Measurements from ENCODE around the gene ECM1. TPM values are rescaled to one million over a fixed set of nuclear protein-coding genes. Genes with fewer than 3 reads are reported as not detected.
A peak's percentile ranks its signal among the peaks of the same experiment; 100 is the strongest.

ECM1 gene
- total RNA-seq, 2 experiments from 2014 or later: 0.74 to 0.81 TPM

DNA sequence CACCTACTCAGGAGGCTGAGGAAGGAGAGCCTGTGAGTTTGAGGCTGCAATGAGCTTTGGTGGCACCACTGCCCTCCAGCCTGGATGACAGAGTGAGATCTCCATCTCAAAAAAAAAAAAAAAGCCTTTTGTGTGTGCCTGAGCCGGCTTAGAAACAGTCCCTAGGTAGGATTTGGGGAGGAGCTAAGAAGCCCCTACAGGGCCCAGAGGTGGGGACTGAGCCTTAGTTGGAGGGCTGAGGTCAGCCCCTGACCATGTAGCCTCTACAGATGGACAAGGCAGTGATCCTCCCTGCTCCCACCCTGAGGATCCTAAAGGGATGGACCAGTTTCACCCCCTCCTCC, 43.8 kb downstream of the ECM1 start:
- Mint-ChIP-seq H3K36me3 (ENCODE audit: low read depth) (no peaks in the 10 kb centered on the region), H3K4me1 (ENCODE audit: low read depth) (peaks cover 29% of the 10 kb centered on the region), H3K27me3 (peaks cover 18% of the 10 kb centered on the region), H3K4me3 (no peak overlapping the region), H3K9me3 (no peaks in the 10 kb centered on the region), H3K27ac (no peak overlapping the region)
- TF ChIP-seq, protein P1, sequence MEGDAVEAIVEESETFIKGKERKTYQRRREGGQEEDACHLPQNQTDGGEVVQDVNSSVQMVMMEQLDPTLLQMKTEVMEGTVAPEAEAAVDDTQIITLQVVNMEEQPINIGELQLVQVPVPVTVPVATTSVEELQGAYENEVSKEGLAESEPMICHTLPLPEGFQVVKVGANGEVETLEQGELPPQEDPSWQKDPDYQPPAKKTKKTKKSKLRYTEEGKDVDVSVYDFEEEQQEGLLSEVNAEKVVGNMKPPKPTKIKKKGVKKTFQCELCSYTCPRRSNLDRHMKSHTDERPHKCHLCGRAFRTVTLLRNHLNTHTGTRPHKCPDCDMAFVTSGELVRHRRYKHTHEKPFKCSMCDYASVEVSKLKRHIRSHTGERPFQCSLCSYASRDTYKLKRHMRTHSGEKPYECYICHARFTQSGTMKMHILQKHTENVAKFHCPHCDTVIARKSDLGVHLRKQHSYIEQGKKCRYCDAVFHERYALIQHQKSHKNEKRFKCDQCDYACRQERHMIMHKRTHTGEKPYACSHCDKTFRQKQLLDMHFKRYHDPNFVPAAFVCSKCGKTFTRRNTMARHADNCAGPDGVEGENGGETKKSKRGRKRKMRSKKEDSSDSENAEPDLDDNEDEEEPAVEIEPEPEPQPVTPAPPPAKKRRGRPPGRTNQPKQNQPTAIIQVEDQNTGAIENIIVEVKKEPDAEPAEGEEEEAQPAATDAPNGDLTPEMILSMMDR (IDR thresholded peaks at IDR 0.05): no peak
- ATAC-seq (no peak), DNase-seq (no peak)
- POLR2A ChIA-PET: interaction anchor here (1.1 to 3.0 kb wide), 5 partner anchors 8 to 66 kb away, joined by 4 to 9 read pairs (median 6); no protein-coding TSS in a partner anchor
- intact Hi-C loops (cut with micrococcal nuclease): no loop called here
- CTCF ChIA-PET: interaction anchor here (1.0 to 4.9 kb wide), 3 partner anchors 10 to 444 kb away, joined by 3 to 45 read pairs (median 5); no protein-coding TSS in a partner anchor

DNA sequence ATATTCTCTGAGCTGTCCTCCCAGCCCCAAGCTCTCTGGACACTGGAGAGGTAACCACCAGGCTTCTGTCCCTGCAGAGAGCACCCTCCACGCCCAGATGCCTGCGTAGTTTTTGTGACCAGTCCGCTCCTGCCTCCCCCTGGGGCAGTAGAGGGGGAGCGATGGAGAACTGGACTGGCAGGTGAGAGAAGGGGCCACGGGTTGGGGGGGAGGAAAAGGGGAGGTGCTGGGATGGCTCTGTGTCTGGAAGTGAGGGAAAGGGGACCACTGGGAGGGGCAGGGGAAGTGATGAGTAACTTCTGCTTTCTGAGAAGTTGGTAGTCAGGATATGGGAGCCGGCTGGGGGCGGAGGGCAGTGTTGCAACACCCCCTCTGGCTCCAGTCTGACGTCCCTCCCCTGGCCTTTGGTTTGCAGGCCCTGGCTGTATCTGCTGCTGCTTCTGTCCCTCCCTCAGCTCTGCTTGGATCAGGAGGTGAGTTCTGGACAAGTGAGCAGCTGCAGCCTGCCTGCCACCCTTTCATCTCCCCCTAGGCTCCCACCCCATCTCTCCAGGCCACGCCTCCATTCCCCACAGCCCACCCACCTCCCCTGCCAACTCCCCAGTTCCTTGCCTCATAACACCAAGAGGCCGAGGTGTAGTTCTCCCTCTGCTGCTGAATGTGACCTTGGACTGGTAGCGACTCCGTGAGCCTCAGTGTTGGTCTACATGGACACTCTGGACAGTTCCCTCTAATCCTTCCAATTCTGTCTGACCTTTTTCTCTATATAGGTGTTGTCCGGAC, 44.4 kb downstream of the ECM1 start:
- H3K4me3 Mint-ChIP-seq: no peak overlapping the region
- POLR2A ChIA-PET: interaction anchor here (0.5 to 3.0 kb wide), 7 partner anchors 7 to 106 kb away, joined by 3 to 9 read pairs (median 4); partner anchors contain the start of gene ENSA
- peaks cover 16% of the 10 kb centered on the region for H3K27me3 Mint-ChIP-seq
- intact Hi-C loops (cut with micrococcal nuclease): no loop called here
- ATAC-seq (peak; percentile 22), DNase-seq (peak; percentile 47)
- TF ChIP-seq, protein P1 (IDR thresholded peaks at IDR 0.05): no peak
- CTCF ChIA-PET: interaction anchor here (1.0 to 4.9 kb wide), 2 partner anchors 9 to 36 kb away, joined by 3 to 45 read pairs; no protein-coding TSS in a partner anchor
- H3K9me3 Mint-ChIP-seq: no peaks in the 10 kb centered on the region
- no peaks in the 10 kb centered on the region for H3K36me3 Mint-ChIP-seq (ENCODE audit: low read depth)
- H3K27ac Mint-ChIP-seq: no peak overlapping the region
- peaks cover 29% of the 10 kb centered on the region for H3K4me1 Mint-ChIP-seq (ENCODE audit: low read depth)

DNA sequence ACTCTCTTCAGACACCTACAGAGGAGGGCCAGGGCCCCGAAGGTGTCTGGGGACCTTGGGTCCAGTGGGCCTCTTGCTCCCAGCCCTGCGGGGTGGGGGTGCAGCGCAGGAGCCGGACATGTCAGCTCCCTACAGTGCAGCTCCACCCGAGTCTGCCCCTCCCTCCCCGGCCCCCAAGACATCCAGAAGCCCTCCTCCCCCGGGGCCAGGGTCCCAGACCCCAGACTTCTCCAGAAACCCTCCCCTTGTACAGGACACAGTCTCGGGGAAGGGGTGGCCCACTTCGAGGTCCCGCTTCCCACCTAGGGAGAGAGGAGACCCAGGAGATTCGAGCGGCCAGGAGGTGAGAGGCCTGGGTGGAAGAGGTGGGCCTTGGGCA, 45.0 kb downstream of the ECM1 start:
- no peak overlapping the region for H3K4me3 Mint-ChIP-seq
- H3K36me3 Mint-ChIP-seq (ENCODE audit: low read depth): no peaks in the 10 kb centered on the region
- POLR2A ChIA-PET: interaction anchor here (0.5 to 3.0 kb wide), 5 partner anchors 10 to 106 kb away, joined by 3 to 8 read pairs (median 3); partner anchors contain the start of gene ENSA
- H3K27me3 Mint-ChIP-seq: peaks cover 16% of the 10 kb centered on the region
- CTCF ChIA-PET: interaction anchor here (4.9 kb wide), 1 partner anchor 8 kb away, joined by 45 read pairs; no protein-coding TSS in a partner anchor
- H3K9me3 Mint-ChIP-seq: no peaks in the 10 kb centered on the region
- no peak for DNase-seq
- H3K4me1 Mint-ChIP-seq (ENCODE audit: low read depth): peaks cover 29% of the 10 kb centered on the region
- TF ChIP-seq, protein P1 (IDR thresholded peaks at IDR 0.05): no peak
- no peak overlapping the region for H3K27ac Mint-ChIP-seq
- no peak for ATAC-seq
- intact Hi-C loops (cut with micrococcal nuclease): no loop called here

DNA sequence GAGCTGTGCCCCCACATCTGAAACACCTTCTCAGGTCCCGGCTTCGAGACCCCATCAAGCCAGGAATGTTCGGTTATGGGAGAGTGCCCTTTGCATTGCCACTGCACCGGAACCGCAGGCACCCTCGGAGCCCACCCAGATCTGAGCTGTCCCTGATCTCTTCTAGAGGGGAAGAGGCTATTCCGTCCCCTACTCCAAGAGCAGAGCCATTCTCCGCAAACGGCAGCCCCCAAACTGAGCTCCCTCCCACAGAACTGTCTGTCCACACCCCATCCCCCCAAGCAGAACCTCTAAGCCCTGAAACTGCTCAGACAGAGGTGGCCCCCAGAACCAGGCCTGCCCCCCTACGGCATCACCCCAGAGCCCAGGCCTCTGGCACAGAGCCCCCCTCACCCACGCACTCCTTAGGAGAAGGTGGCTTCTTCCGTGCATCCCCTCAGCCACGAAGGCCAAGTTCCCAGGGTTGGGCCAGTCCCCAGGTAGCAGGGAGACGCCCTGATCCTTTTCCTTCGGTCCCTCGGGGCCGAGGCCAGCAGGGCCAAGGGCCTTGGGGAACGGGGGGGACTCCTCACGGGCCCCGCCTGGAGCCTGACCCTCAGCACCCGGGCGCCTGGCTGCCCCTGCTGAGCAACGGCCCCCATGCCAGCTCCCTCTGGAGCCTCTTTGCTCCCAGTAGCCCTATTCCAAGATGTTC, 45.6 kb downstream of the ECM1 start:
- H3K4me1 Mint-ChIP-seq (ENCODE audit: low read depth): peaks cover 26% of the 10 kb centered on the region
- ChIA-PET POLR2A (interaction anchor here (0.7 to 3.0 kb wide), 4 partner anchors 9 to 76 kb away, joined by 3 to 8 read pairs (median 4); partner anchors contain the start of gene ENSA), CTCF (no interaction called here)
- DNase-seq (no peak), ATAC-seq (no peak)
- no peak overlapping the region for H3K4me3 Mint-ChIP-seq
- intact Hi-C loops (cut with micrococcal nuclease): no loop called here
- H3K27ac Mint-ChIP-seq: no peak overlapping the region
- no peaks in the 10 kb centered on the region for H3K9me3 Mint-ChIP-seq
- no peaks in the 10 kb centered on the region for H3K36me3 Mint-ChIP-seq (ENCODE audit: low read depth)
- peaks cover 13% of the 10 kb centered on the region for H3K27me3 Mint-ChIP-seq
- TF ChIP-seq, protein P1 (IDR thresholded peaks at IDR 0.05): no peak
